HG02870 (cell line): ENCODE results near the gene RANBP17.
"Not testable (repeated sequence)": the region's sequence is repeated elsewhere in the genome, so short reads cannot be mapped to it uniquely, and the experiment has no call there.

Experiments
- ATAC-seq: cut with Tn5 transposase; IDR thresholded peaks from one replicate; pipeline ENCODE4 v1.9.1; 2021; ENCODE audit warnings: mild to moderate bottlenecking, moderate library complexity; ENCODE audit not compliant: unreplicated experiment

The RANBP17 gene

GRCh38 chr5:171143926-171144325 lies 282.1 kb downstream of the RANBP17 start:
- no peak for ATAC-seq

DNA sequence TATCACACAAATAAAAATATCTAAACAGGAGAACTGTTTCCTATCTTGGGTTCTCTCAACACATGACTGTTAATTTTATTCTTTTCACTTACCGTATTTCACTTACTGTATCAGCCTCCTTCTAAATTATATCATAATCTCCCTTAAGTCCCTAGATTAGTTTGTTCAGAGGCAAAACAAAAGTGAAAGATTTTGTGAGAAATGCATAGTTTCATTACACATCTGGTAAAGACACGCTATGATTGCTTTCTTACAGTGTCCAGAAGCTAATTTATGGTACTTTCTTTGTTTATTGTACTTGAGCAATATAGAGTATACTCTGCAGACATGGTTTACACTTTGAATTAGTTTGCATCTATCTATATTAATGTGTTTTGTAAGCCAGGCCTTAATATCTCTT lies 287.5 kb downstream of the RANBP17 start:
- peak; percentile 80 for ATAC-seq

- no peak for ATAC-seq
These were observed 288.0 kb downstream of the RANBP17 start for GRCh38 chr5:171149772-171150171.

DNA sequence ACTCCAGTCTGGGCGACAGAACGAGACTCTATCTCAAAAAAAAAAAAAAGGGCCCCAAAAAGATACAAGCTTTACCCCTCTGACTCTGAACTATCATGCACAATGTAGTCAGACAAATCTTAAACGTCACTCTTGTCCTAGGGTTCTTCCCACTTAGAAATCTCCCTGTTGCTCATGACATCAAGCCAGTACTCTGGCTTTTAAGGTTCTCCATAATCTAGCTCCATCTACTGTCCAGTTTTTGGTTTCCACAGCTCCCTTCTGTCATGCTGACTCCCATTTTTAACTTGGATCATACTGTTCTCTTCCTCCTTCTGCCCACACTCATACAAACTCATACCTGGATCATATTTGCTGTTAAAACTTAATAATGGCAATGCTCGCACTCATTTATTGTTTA lies 290.6 kb downstream of the RANBP17 start:
- ATAC-seq = no peak

GRCh38 chr5:171155621-171156020 lies 293.8 kb downstream of the RANBP17 start:
- ATAC-seq = no peak

DNA sequence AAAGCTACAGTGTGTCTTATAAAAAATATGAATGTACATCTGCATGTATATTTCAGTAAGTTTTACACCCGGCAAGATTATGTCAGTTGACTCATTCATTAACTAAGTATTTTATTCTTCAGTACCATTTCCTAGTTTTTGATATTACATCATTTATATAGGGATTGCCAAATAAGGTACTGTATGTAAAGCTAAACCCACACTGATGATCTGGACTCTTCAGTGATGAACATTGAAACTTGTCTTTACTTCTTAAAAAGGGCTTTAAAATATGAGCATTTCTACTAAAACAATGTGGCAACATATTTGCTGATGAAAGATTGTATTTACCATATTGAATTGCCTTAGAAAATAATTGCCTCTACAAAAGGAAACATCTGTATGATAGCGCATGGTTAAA lies 295.5 kb downstream of the RANBP17 start:
- no peak for ATAC-seq

- no peak for ATAC-seq
These were observed 296.0 kb downstream of the RANBP17 start for GRCh38 chr5:171157775-171158174.

- ATAC-seq = no peak
These were observed 296.8 kb downstream of the RANBP17 start for GRCh38 chr5:171158581-171158980.

DNA sequence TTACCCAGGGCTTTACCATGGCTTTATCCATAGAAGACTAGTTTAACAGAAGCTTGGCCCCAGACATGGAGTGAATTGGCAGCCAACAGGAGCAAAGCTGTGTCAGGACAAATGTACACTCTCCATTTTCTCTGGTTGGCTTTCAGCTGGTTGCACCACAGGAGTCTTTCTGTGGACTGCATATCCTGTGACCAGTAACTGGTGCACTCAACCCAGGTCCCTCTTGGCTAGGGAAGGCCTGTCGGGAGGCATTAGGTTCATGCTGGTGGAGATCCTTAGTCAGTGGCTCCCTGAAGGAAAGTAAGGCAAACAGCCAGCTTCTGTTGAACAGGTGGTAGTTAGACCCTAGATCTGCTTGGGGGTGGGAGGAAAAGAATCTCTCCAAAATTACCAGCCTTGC lies 300.3 kb downstream of the RANBP17 start:
- ATAC-seq = no peak

DNA sequence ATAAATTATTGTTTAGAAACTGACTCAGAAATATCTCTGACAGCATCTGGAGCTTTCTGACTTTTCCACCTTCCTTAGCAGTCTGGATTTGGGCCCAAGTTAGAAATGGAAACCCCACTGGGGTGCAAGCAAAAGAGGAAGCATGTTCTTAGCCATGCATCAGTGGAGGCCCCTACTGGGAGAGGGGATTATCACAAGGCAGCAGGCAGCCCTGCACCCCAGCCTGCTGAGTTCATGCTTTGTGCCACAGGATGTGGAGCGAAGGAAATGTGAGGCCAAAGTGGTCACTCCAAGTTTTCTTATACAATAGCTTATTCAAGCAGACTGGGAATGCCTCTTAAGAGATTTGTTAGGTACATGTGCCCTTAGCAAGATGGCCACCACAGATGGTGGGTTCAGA lies 300.8 kb downstream of the RANBP17 start:
- no peak for ATAC-seq

DNA sequence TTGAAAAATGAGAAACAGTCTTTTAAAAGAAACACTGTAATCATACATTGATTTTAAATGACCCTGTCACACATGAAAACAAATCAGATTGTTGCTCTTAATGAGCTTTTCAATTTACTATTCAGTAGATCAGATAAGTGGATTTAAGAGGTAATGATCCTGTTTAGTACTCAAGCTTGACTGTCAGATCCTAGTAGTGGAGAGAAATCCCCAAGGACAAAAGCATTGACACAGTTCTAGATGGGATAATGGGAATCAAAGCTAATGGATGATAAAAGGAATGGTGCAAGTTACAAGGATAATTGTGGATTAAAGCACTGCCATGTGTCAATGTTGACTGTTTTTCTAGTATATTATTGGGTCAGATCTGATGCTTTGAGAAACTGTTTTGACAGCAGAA lies 304.9 kb downstream of the RANBP17 start:
- no peak for ATAC-seq

DNA sequence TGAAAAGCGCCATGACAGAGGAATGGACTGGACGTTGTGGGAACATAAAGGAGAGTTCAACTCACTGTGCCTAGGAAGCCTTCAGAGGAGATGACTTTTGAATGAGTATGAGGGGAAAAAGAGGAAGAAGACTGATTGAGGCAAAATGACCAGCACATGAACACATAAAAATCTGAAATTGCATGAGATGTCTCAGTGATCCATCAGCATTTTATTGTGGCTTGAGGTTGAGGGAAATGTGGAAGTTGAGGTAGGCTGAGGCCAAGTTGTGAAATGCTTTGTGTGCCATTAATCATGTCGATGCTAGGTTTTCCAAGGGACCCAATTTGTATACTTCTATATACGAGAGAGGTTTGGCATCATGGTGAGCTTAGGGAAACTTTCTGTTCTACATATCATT lies 306.4 kb downstream of the RANBP17 start:
- no peak for ATAC-seq

- ATAC-seq = not testable (repeated sequence)
These were observed 313.1 kb downstream of the RANBP17 start for GRCh38 chr5:171174960-171175359.

GRCh38 chr5:171175746-171176145 lies 313.9 kb downstream of the RANBP17 start:
- ATAC-seq = no peak

DNA sequence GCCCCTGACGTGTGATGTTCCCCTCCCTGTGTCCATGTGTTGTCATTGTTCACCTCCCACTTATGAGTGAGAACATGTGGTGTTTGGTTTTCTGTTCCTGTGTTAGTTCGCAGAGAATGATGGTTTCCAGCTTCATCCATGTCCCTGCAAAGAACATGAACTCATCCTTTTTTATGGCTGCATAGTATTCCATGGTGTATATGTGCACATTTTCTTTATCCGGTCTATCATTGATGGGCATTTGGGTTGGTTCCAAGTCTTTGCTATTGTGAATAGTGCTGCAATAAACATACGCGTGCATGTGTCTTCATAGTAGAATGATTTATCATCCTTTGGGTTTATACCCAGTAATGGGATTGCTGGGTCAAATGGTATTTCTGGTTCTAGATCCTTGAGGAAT lies 316.4 kb downstream of the RANBP17 start:
- ATAC-seq = not testable (repeated sequence)

DNA sequence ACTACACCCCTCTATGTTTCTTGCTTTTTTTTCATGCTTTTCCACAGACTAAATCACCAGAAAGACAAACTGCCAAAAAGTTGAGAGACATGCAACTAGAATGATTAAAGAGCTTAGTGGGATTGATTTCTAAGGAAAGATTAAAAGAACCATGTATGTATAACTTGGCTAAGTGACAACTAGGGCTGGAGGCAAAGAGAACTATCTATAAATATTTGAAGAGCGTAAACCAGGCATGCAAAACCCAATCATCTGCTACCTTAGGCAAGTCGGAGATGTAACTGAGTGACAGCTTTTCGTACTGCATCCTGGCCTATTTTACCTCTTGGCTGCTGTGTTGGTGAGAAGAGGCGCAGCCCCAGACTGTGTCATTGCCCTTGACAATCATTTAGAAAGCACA lies 326.2 kb downstream of the RANBP17 start:
- no peak for ATAC-seq

DNA sequence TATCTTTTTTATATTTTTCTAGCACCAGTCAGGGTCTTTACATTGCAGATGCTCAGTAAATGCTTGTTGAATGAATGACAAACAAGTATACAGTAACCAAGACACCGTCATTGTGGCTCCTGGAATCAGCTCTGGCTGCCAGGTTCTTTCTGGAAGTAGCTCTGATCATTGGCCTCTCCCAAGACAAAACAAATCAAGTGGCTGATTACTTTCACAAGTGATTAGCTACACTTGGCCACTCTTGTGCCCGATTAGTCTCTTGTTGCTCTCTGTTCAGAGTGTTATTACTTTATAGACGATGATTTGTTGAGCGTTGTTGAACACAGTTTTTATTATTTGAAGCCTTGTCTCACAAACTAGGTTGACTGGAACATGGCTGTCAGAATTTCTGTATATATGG lies 327.6 kb downstream of the RANBP17 start:
- no peak for ATAC-seq

GRCh38 chr5:171192111-171192510 lies 330.3 kb downstream of the RANBP17 start:
- no peak for ATAC-seq

DNA sequence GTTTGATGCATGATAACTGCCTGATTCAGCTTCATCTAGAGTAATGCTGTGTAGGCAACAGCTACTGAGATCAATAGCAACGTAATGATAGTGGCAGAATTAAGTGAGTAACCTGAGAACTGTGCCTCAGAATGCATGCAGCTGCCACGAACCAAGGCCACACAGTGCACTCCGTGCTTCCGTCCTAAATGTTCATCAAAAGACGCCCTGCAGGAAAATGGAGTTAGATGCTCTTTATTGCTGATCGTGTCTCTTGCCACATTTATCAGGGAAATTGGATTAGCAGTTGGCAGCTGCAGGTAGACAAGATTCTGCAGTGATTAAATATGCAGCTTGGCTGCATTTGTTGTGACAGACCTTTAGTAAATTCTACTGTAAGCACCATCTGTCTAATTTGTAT lies 339.5 kb downstream of the RANBP17 start:
- ATAC-seq = no peak

- ATAC-seq = no peak
These were observed 343.6 kb downstream of the RANBP17 start for GRCh38 chr5:171205375-171205774.

- ATAC-seq = no peak
These were observed 345.5 kb downstream of the RANBP17 start for GRCh38 chr5:171207256-171207847.

DNA sequence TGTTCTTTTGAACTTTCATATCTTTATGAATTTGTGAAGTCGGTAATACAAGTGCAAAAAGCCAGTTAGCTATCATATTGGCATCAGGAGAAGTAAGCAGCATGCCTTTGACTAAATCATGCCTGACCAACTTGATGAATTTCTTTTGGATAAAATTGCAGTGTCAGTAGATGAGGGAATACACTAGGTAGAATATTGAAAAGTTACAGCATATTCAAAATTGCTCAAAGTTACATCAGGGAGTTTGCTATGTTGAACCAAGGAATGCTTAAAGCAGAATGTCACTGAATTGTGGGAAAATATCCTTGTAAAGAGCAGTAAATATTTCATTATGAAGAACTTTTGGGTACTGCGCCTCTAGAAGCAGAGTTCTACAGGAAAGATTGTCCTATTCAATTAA lies 360.1 kb downstream of the RANBP17 start:
- ATAC-seq = no peak

- ATAC-seq = no peak
These were observed 362.1 kb downstream of the RANBP17 start for GRCh38 chr5:171223927-171224326.
